Smooth muscle cell (in vitro differentiated cells): Measurements from ENCODE around the gene TMEM59L. TPM values are rescaled to one million over a fixed set of nuclear protein-coding genes. Genes with fewer than 3 reads are reported as not detected.

Source experiments
- DNase-seq: peaks from one replicate; lab custom pipeline; 2025; ENCODE audit not compliant: unreplicated experiment; lab: John Stamatoyannopoulos, UW
- H2AFZ ChIP-seq: fragments of 200-600 bp; sonication (generic); 2 replicates; pipeline ENCODE4 v1.6.0; 2016; ENCODE audit warnings: antibody characterized with exemption, low read depth, mild to moderate bottlenecking
- H3F3A ChIP-seq: fragments of 200-600 bp; sonication (generic); 2 replicates; pipeline ENCODE4 v1.6.0; 2017; ENCODE audit warnings: antibody characterized with exemption, low read depth
- H3K27ac ChIP-seq: fragments of 200-600 bp; sonication (generic); 2 replicates; pipeline ENCODE4 v1.5.1; 2016; ENCODE audit warnings: low read depth, mild to moderate bottlenecking
- H3K27me3 ChIP-seq: fragments of 200-600 bp; sonication (generic); 2 replicates; pipeline ENCODE4 v1.6.1; 2016; ENCODE audit warnings: low read depth, mild to moderate bottlenecking
- H3K36me3 ChIP-seq: fragments of 200-600 bp; sonication (generic); 2 replicates; pipeline ENCODE4 v1.5.1; 2016; ENCODE audit warnings: low read depth
- H3K4me1 ChIP-seq: fragments of 200-600 bp; sonication (generic); 2 replicates; pipeline ENCODE4 v1.5.1; 2016; ENCODE audit warnings: low read depth
- H3K4me2 ChIP-seq: fragments of 200-600 bp; sonication (generic); 2 replicates; pipeline ENCODE4 v1.6.0; 2016; ENCODE audit warnings: mild to moderate bottlenecking
- H3K4me3 ChIP-seq: fragments of 200-600 bp; sonication (generic); 2 replicates; pipeline ENCODE4 v1.5.1; 2016; ENCODE audit warnings: mild to moderate bottlenecking
- H3K79me2 ChIP-seq: fragments of 200-600 bp; sonication (generic); 2 replicates; pipeline ENCODE4 v1.6.0; 2016; ENCODE audit warnings: low read depth, mild to moderate bottlenecking
- H3K9ac ChIP-seq: fragments of 200-600 bp; sonication (generic); 2 replicates; pipeline ENCODE4 v1.6.0; 2016; ENCODE audit warnings: low read depth
- H3K9me3 ChIP-seq: fragments of 200-600 bp; sonication (generic); replicated peaks from 2 replicates; pipeline ENCODE4 v1.5.1; 2016; ENCODE audit warnings: low read depth
- H4K20me1 ChIP-seq: fragments of 200-600 bp; sonication (generic); 2 replicates; pipeline ENCODE4 v1.6.0; 2016; ENCODE audit warnings: low read depth
- WGBS: methylation state at CpG from one replicate; pipeline ENCODE4 v1.1.7; 2016; ENCODE audit warnings: low lambda C conversion rate; 5-methylcytosine and 5-hydroxymethylcytosine counted together
- polyA plus RNA-seq: library from polyadenylated mRNA; unstranded; fragments of >200 nt; fragmentation: Nextera tagmentation; extraction: Ambion mirVana; gene quantifications from 2 replicates; pipeline ENCODE4 v1.2.1, GENCODE V29; 2016
- total RNA-seq: library from RNA; depleted of rRNA; stranded (reverse); fragments of >200 nt; gene quantifications from 2 replicates; pipeline ENCODE4 v1.2.3, GENCODE V29; 2014
- TF ChIP-seq, protein P1 (sequence below): fragments of 200-600 bp; sonication (generic); IDR thresholded peaks from 2 replicates; pipeline ENCODE4 v1.5.1; 2017; ENCODE audit warnings: borderline replicate concordance, mild to moderate bottlenecking, antibody characterized with exemption; ENCODE audit not compliant: insufficient read depth, poor library complexity, severe bottlenecking

Gene TMEM59L
- total and polyA plus RNA-seq, 2 experiments from 2014 or later = 4.4 to 42.0 TPM

DNA sequence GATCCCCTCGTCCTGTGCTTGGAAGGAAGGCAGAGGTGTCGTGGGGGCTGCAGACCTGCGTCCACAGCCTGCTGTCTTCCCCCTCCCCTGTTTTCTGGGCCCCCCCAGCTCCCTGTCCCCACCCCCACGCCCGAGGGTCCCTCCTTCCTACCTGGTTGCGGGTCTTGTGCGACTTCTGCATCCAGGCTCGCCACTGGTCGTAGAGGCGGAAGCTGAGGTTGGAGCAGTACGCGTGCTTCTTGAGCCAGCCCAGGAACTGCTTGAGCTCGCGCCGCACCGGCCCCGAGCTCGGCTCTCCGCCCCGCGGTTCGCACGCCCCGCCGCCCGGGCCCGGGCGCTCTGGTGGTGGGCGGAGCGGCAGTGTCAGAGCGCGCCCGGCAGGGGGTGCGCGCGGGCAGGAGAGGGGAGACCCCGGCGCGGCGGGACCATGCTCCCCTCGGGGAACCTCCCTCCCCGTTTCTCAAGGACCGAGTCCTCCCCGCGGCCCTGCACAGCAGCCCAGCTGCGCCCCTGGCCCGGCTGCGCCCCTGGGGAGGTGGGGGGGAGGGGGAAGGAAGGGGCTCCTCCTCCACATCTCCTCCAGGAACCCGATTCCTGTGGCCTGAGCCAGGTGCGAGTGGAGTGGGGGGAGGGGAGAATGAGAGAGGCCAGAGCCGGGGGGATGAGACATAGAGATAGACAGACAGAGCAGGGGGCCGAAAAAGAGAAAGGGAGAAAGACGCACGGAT, 18.4 kb upstream of the TMEM59L start:
- 5% methylated on average over 30 of the region's 54 CpGs for WGBS
- no peak overlapping the region for H2AFZ ChIP-seq
- DNase-seq = peak; percentile 51

GRCh38 chr19:18594824-18595373, 17.8 kb upstream of the TMEM59L start:
- no peaks in the 10 kb centered on the region for H3K27me3 ChIP-seq
- TF ChIP-seq, protein P1, sequence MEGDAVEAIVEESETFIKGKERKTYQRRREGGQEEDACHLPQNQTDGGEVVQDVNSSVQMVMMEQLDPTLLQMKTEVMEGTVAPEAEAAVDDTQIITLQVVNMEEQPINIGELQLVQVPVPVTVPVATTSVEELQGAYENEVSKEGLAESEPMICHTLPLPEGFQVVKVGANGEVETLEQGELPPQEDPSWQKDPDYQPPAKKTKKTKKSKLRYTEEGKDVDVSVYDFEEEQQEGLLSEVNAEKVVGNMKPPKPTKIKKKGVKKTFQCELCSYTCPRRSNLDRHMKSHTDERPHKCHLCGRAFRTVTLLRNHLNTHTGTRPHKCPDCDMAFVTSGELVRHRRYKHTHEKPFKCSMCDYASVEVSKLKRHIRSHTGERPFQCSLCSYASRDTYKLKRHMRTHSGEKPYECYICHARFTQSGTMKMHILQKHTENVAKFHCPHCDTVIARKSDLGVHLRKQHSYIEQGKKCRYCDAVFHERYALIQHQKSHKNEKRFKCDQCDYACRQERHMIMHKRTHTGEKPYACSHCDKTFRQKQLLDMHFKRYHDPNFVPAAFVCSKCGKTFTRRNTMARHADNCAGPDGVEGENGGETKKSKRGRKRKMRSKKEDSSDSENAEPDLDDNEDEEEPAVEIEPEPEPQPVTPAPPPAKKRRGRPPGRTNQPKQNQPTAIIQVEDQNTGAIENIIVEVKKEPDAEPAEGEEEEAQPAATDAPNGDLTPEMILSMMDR = no peak
- no peak overlapping the region for H3K27ac ChIP-seq
- peak overlapping the region; percentile 43 for H3K4me3 ChIP-seq
- H3K36me3 ChIP-seq = no peaks in the 10 kb centered on the region
- peak overlapping the region; percentile 95 for H3K4me2 ChIP-seq
- H3F3A ChIP-seq = peaks cover 23% of the 10 kb centered on the region
- H3K9me3 ChIP-seq = no peaks in the 10 kb centered on the region
- peaks cover 10% of the 10 kb centered on the region for H3K4me1 ChIP-seq
- no peak overlapping the region for H2AFZ ChIP-seq
- H3K9ac ChIP-seq = no peak overlapping the region
- H4K20me1 ChIP-seq = peaks cover 56% of the 10 kb centered on the region
- no peaks in the 10 kb centered on the region for H3K79me2 ChIP-seq
- 46% methylated on average over 10 of the region's 26 CpGs for WGBS
- no peak for DNase-seq

More for the DNA sequence above, 18.4 kb upstream of the TMEM59L start:
- no peak overlapping the region for H3K9ac ChIP-seq
- no peaks in the 10 kb centered on the region for H3K79me2 ChIP-seq
- H3K4me2 ChIP-seq = peak overlapping the region; percentile 95
- peaks cover 29% of the 10 kb centered on the region for H3F3A ChIP-seq
- H3K27ac ChIP-seq = no peak overlapping the region
- no peaks in the 10 kb centered on the region for H3K9me3 ChIP-seq
- H3K4me1 ChIP-seq = peaks cover 10% of the 10 kb centered on the region
- TF ChIP-seq, protein P1 = peak; percentile 98
- peaks cover 51% of the 10 kb centered on the region for H4K20me1 ChIP-seq
- peak overlapping the region; percentile 43 for H3K4me3 ChIP-seq
- H3K36me3 ChIP-seq = no peaks in the 10 kb centered on the region
- no peaks in the 10 kb centered on the region for H3K27me3 ChIP-seq

GRCh38 chr19:18595475-18595874, 17.2 kb upstream of the TMEM59L start:
- Histone ChIP-seq H3K27ac (no peak overlapping the region), H3K4me1 (peaks cover 10% of the 10 kb centered on the region), H3K27me3 (no peaks in the 10 kb centered on the region), H3K4me2 (no peak overlapping the region), H3F3A (peaks cover 19% of the 10 kb centered on the region), H3K9ac (no peak overlapping the region), H2AFZ (no peak overlapping the region), H3K9me3 (no peaks in the 10 kb centered on the region), H3K36me3 (no peaks in the 10 kb centered on the region), H3K79me2 (no peaks in the 10 kb centered on the region), H4K20me1 (peaks cover 59% of the 10 kb centered on the region), H3K4me3 (no peak overlapping the region)
- DNase-seq = no peak
- TF ChIP-seq, protein P1 = no peak
- 89% methylated on average over 6 of the region's 6 CpGs for WGBS
